Smooth muscle cell (in vitro differentiated cells): ENCODE results near the gene CBLL2. TPM values are rescaled to one million over a fixed set of nuclear protein-coding genes. Genes with fewer than 3 reads are reported as not detected.

Source experiments
- DNase-seq: peaks from one replicate; lab custom pipeline; 2025; ENCODE audit not compliant: unreplicated experiment; lab: John Stamatoyannopoulos, UW
- H2AFZ ChIP-seq: fragments of 200-600 bp; sonication (generic); 2 replicates; pipeline ENCODE4 v1.6.0; 2016; ENCODE audit warnings: antibody characterized with exemption, low read depth, mild to moderate bottlenecking
- H3F3A ChIP-seq: fragments of 200-600 bp; sonication (generic); 2 replicates; pipeline ENCODE4 v1.6.0; 2017; ENCODE audit warnings: antibody characterized with exemption, low read depth
- H3K27ac ChIP-seq: fragments of 200-600 bp; sonication (generic); 2 replicates; pipeline ENCODE4 v1.5.1; 2016; ENCODE audit warnings: low read depth, mild to moderate bottlenecking
- H3K27me3 ChIP-seq: fragments of 200-600 bp; sonication (generic); 2 replicates; pipeline ENCODE4 v1.6.1; 2016; ENCODE audit warnings: low read depth, mild to moderate bottlenecking
- H3K36me3 ChIP-seq: fragments of 200-600 bp; sonication (generic); 2 replicates; pipeline ENCODE4 v1.5.1; 2016; ENCODE audit warnings: low read depth
- H3K4me1 ChIP-seq: fragments of 200-600 bp; sonication (generic); 2 replicates; pipeline ENCODE4 v1.5.1; 2016; ENCODE audit warnings: low read depth
- H3K4me2 ChIP-seq: fragments of 200-600 bp; sonication (generic); 2 replicates; pipeline ENCODE4 v1.6.0; 2016; ENCODE audit warnings: mild to moderate bottlenecking
- H3K4me3 ChIP-seq: fragments of 200-600 bp; sonication (generic); 2 replicates; pipeline ENCODE4 v1.5.1; 2016; ENCODE audit warnings: mild to moderate bottlenecking
- H3K79me2 ChIP-seq: fragments of 200-600 bp; sonication (generic); 2 replicates; pipeline ENCODE4 v1.6.0; 2016; ENCODE audit warnings: low read depth, mild to moderate bottlenecking
- H3K9ac ChIP-seq: fragments of 200-600 bp; sonication (generic); 2 replicates; pipeline ENCODE4 v1.6.0; 2016; ENCODE audit warnings: low read depth
- H3K9me3 ChIP-seq: fragments of 200-600 bp; sonication (generic); replicated peaks from 2 replicates; pipeline ENCODE4 v1.5.1; 2016; ENCODE audit warnings: low read depth
- H4K20me1 ChIP-seq: fragments of 200-600 bp; sonication (generic); 2 replicates; pipeline ENCODE4 v1.6.0; 2016; ENCODE audit warnings: low read depth
- CTCF ChIP-seq: fragments of 200-600 bp; sonication (generic); IDR thresholded peaks from 2 replicates; pipeline ENCODE4 v1.5.1; 2017; ENCODE audit warnings: borderline replicate concordance, mild to moderate bottlenecking, antibody characterized with exemption; ENCODE audit not compliant: insufficient read depth, poor library complexity, severe bottlenecking
- WGBS: methylation state at CpG from one replicate; pipeline ENCODE4 v1.1.7; 2016; ENCODE audit warnings: low lambda C conversion rate; 5-methylcytosine and 5-hydroxymethylcytosine counted together
- polyA plus RNA-seq: library from polyadenylated mRNA; unstranded; fragments of >200 nt; fragmentation: Nextera tagmentation; extraction: Ambion mirVana; gene quantifications from 2 replicates; pipeline ENCODE4 v1.2.1, GENCODE V29; 2016
- total RNA-seq: library from RNA; depleted of rRNA; stranded (reverse); fragments of >200 nt; gene quantifications from 2 replicates; pipeline ENCODE4 v1.2.3, GENCODE V29; 2014

Gene CBLL2
- total and polyA plus RNA-seq, 2 experiments from 2014 or later = not detected

GRCh38 chrX:22246620-22247019 lies 26.1 kb upstream of the CBLL2 start:
- no peak overlapping the region for H3K27ac ChIP-seq
- no peaks in the 10 kb centered on the region for H3K79me2 ChIP-seq
- H4K20me1 ChIP-seq = no peaks in the 10 kb centered on the region
- no peaks in the 10 kb centered on the region for H3K4me1 ChIP-seq
- no peaks in the 10 kb centered on the region for H3K36me3 ChIP-seq
- H3K4me3 ChIP-seq = no peak overlapping the region
- no peak overlapping the region for H2AFZ ChIP-seq
- H3K4me2 ChIP-seq = no peak overlapping the region
- no peaks in the 10 kb centered on the region for H3K27me3 ChIP-seq
- TF ChIP-seq CTCF = no peak
- no peak overlapping the region for H3K9ac ChIP-seq
- no peaks in the 10 kb centered on the region for H3F3A ChIP-seq
- no peaks in the 10 kb centered on the region for H3K9me3 ChIP-seq
- no peak for DNase-seq
- WGBS = 50% methylated on average over 2 of the region's 2 CpGs

- H3K27me3 ChIP-seq = no peaks in the 10 kb centered on the region
- no peaks in the 10 kb centered on the region for H3K36me3 ChIP-seq
- no peaks in the 10 kb centered on the region for H3K79me2 ChIP-seq
- no peak overlapping the region for H3K4me2 ChIP-seq
- no peak overlapping the region for H3K27ac ChIP-seq
- H3K4me3 ChIP-seq = no peak overlapping the region
- H3K4me1 ChIP-seq = no peaks in the 10 kb centered on the region
- H4K20me1 ChIP-seq = no peaks in the 10 kb centered on the region
- H3K9ac ChIP-seq = no peak overlapping the region
- H2AFZ ChIP-seq = no peak overlapping the region
- no peaks in the 10 kb centered on the region for H3F3A ChIP-seq
- 56% methylated on average over 1 of the region's 1 CpG for WGBS
- no peaks in the 10 kb centered on the region for H3K9me3 ChIP-seq
- no peak for DNase-seq
- TF ChIP-seq CTCF = no peak
Observed at GRCh38 chrX:22247169-22247568, 25.5 kb upstream of the CBLL2 start.

- Histone ChIP-seq H3F3A (no peaks in the 10 kb centered on the region), H3K9me3 (no peaks in the 10 kb centered on the region), H4K20me1 (no peaks in the 10 kb centered on the region), H3K27me3 (no peaks in the 10 kb centered on the region), H3K9ac (no peak overlapping the region), H3K4me1 (no peaks in the 10 kb centered on the region), H3K27ac (no peak overlapping the region), H3K79me2 (no peaks in the 10 kb centered on the region), H3K4me2 (no peak overlapping the region), H3K4me3 (no peak overlapping the region), H3K36me3 (no peaks in the 10 kb centered on the region), H2AFZ (no peak overlapping the region)
- 58% methylated on average over 3 of the region's 3 CpGs for WGBS
- DNase-seq = no peak
- no peak for TF ChIP-seq CTCF
Observed at GRCh38 chrX:22248401-22248800, 24.3 kb upstream of the CBLL2 start.

GRCh38 chrX:22249371-22249770 lies 23.3 kb upstream of the CBLL2 start:
- Histone ChIP-seq H3K9me3 (no peaks in the 10 kb centered on the region), H3K27ac (no peak overlapping the region), H3F3A (no peaks in the 10 kb centered on the region), H3K36me3 (no peaks in the 10 kb centered on the region), H3K4me2 (no peak overlapping the region), H3K4me1 (no peaks in the 10 kb centered on the region), H3K9ac (no peak overlapping the region), H2AFZ (no peak overlapping the region), H3K79me2 (no peaks in the 10 kb centered on the region), H4K20me1 (no peaks in the 10 kb centered on the region), H3K4me3 (no peak overlapping the region), H3K27me3 (no peaks in the 10 kb centered on the region)
- DNase-seq = no peak
- TF ChIP-seq CTCF = no peak
- 24% methylated on average over 2 of the region's 2 CpGs for WGBS
